Midbrain (tissue), 1 donor: Measurements from ENCODE around the gene RPS3.

Experiments
- DNase-seq: peaks from one replicate; lab custom pipeline; 2025; lab: John Stamatoyannopoulos, UW

Gene RPS3

DNA sequence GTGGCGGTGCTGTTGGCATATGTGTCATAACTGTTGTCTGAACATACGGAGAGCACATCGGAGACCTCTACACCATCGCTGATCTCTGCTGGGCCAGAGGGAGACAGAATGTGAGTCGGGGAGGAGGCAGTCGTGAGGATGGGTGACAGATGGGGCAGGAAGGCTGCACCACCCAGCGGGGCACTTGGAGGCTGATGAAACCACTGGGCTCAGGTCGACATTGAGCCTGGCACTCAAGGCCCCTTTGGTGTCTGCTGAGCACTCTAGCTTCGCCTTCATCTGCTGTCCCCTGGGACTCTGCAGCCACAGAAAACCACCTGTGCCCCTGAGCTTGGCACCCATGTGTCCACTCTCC lies 36.2 kb downstream of the RPS3 start:
- no peak for DNase-seq

GRCh38 chr11:75436806-75437205 lies 37.5 kb downstream of the RPS3 start:
- DNase-seq = no peak

- DNase-seq = no peak
Observed at GRCh38 chr11:75437966-75438659, 38.8 kb downstream of the RPS3 start.

- DNase-seq = no peak
Observed at GRCh38 chr11:75439026-75439425, 39.7 kb downstream of the RPS3 start.

GRCh38 chr11:75439495-75440120 lies 40.3 kb downstream of the RPS3 start:
- no peak for DNase-seq

DNA sequence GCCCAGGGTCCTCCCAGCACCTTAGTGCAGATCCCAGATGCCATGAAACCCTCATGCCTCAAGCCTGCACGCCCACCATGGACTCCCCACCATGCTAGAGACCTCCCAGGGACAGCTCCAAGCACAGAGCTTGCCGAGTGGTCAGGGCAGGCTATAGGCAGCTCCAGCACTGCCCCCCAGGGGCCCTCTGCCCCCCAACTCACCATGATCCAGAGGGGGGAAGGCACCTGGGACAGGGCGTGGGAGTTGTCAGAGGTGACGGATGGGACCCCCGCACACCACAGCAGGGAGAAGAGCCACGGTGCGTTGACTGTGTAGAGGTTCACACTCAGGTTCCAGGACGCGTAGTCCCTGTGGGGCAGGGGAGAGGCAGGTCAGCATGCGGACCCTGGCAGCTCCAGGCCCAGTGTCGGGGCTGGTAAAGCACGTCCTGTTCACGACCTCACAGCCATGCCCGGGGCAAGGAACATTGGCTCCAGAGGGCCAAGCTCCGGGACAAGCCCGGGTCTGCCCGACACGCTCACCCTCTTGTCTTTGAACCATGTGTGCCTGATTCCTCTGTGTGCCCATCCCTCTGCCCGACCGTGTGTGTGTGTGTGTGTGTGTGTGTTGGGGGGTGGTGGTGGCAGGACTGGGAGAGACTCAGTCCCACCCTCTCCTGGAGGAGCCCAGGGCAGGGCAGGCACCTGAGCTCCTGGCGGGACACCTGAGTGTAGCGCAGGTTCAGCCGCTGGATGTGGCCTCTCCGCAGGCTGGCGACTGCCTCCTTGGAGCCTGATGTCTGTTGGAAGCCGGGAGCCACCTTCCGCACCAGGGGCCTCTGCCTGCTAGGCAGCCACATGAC lies 41.9 kb downstream of the RPS3 start:
- no peak for DNase-seq

GRCh38 chr11:75441804-75442132 lies 42.5 kb downstream of the RPS3 start:
- DNase-seq = no peak

GRCh38 chr11:75442161-75442885 lies 43.0 kb downstream of the RPS3 start:
- no peak for DNase-seq

- no peak for DNase-seq
Observed at GRCh38 chr11:75443043-75443442, 43.7 kb downstream of the RPS3 start.

- DNase-seq = peak; percentile 58
Observed at GRCh38 chr11:75445315-75445953, 46.1 kb downstream of the RPS3 start.

DNA sequence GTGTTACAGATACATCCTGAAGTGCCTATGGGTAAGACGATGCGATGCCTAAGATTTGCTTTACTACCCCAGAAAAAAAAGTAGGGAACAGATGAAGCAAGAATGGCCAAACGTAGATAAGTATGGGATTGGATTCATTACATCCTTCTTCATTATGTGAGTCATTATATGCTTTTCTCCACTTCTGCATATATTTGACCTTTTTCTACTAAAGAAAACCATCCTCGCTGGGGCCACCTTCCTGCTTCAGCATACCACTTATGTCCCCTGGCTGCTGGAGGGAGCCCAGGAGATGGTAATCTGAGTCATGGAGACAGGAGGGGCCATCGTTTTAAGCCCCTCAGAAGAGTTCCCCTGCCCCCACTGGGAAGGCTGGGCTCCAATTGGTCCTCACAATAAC lies 48.1 kb downstream of the RPS3 start:
- no peak for DNase-seq

GRCh38 chr11:75449271-75449670 lies 50.0 kb downstream of the RPS3 start:
- no peak for DNase-seq

GRCh38 chr11:75449776-75450175 lies 50.5 kb downstream of the RPS3 start:
- DNase-seq = no peak

GRCh38 chr11:75450236-75450635 lies 50.9 kb downstream of the RPS3 start:
- DNase-seq = no peak

DNA sequence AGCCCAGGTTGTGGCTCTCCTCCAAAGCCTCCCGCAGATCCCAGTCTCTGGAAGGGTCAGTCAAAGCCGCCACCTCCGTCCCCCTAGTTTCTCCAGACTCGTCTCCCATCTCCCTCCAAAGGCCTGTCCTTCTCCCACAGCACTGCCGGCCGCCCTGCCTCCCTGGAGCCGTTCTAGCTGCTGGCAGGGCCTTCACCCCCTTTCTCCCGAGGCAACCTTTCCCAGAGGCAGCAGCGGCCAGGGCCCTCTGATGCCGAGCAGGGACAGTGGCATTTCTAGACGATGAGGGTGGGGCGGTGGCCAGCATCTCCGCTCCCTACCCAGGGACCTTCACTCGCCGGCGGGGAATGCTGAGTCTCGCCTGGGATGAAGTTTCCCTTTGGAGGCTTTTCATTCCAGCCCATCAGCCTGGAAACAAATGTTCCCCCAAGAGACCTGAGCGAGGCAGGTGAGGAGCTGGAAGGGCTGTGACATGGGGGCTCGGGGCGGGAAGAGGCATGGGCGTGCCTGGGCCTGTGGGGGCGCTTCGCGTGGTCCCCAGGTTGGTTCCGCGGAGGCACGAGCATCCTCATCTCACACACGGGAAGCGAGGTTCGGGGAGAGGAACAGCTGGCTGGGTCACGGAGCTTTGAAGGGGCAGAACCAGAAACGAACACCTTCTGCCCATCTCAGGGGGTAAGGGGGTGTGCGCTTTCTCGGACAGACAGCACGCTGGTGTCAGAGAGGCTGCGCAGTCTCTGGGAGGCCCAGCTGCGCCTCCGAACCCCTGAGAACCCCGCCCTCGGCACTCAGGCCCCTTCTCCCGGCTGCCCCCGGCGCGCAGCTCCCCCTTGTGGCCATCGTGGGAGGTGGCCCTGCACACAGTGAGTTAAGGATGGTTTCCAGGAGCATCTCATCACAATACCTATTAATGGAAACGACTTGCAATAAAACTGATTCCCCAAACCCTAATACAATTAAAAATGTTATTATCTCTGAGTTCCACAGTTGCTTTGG lies 51.8 kb downstream of the RPS3 start:
- no peak for DNase-seq

DNA sequence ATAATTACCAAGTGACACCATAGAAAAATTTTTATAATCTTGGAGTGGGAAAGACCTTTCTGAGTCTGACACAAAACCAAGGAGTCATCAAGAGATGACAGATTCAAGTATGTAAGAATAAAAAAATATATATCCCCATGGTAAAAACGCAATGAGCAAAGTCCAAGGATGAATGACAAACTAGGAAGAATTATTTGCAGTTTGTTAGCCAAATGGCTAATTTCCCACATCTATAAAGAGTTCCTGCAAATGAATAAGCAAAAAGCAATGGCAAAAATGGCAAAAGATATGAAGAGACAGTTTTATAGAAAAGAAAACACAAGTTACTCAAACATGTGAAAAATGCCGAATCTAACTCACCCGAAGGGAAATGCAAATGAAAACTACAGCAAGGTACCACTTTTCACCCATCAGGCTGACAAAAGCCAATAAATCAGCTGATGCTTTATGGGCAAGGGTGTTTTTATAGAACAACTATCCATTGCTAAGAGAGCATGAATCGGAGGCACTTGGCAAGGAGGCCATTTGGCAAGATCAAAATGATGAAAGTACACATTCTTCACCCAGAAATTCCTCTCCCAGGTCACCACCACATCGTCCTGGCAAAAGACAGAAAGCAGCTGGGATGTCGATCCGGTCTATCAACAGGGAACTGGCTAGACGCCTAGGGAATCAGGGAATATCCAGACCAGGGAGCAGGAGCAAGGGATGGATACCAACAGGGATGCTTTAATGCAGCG lies 54.8 kb downstream of the RPS3 start:
- DNase-seq = no peak

DNA sequence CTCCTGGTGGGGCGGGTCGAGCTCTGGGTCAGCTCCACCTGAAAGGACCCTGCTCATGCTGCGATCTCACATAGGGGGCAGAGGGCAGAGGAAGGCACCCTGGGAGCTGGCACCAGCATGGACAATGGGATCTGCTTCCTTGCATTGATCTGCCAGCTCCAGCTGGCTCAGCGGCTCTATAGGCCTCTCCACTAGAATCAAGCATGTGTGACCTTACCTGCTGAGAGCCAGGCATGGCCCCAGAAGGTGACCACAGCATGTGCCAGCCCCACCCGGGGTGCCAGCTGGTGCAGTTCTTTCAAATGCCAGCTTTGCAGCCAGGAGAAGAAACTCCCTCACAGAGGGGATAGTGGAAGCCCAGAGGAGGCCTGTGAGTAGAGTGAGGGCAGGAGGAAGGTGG lies 55.7 kb downstream of the RPS3 start:
- DNase-seq = no peak
